IPS DF 6.9 (cell line): ENCODE measurements around the gene NANOS2.
"Not testable (repeated sequence)": the region's sequence is repeated elsewhere in the genome, so short reads cannot be mapped to it uniquely, and the experiment has no call there.

Experiments
- DNase-seq: peaks from one replicate; pipeline ENCODE4 v3.0.0-alpha.2; 2013; ENCODE audit warnings: low read depth, low spot score
- H3K27ac ChIP-seq: one replicate; pipeline ENCODE4 v1.5.1; 2013; ENCODE audit warnings: low read length, control low read depth
- H3K27me3 ChIP-seq: 2 replicates; pipeline ENCODE4 v1.6.1; 2013; ENCODE audit warnings: mild to moderate bottlenecking, low read length; ENCODE audit not compliant: control insufficient read depth, insufficient read depth
- H3K36me3 ChIP-seq: 2 replicates; pipeline ENCODE4 v1.6.1; 2013; ENCODE audit warnings: low read length; ENCODE audit not compliant: control insufficient read depth, insufficient read depth
- H3K4me1 ChIP-seq: 2 replicates; pipeline ENCODE4 v1.6.1; 2013; ENCODE audit warnings: low read length; ENCODE audit not compliant: control insufficient read depth, insufficient read depth
- H3K4me3 ChIP-seq: 2 replicates; pipeline ENCODE4 v1.5.1; 2013; ENCODE audit warnings: mild to moderate bottlenecking, low read length
- H3K9me3 ChIP-seq: 2 replicates; pipeline ENCODE4 v1.6.1; 2013; ENCODE audit warnings: low read length, inconsistent platforms; ENCODE audit not compliant: control insufficient read depth, insufficient read depth
- WGBS: extraction: QIAGEN DNeasy Blood & Tissue Kit; methylation state at CpG from one replicate; pipeline ENCODE4 v1.1.7; 2013; ENCODE audit warnings: mixed read lengths, missing lambda C conversion rate; ENCODE audit not compliant: insufficient read length, insufficient coverage; 5-methylcytosine and 5-hydroxymethylcytosine counted together

NANOS2 gene

DNA sequence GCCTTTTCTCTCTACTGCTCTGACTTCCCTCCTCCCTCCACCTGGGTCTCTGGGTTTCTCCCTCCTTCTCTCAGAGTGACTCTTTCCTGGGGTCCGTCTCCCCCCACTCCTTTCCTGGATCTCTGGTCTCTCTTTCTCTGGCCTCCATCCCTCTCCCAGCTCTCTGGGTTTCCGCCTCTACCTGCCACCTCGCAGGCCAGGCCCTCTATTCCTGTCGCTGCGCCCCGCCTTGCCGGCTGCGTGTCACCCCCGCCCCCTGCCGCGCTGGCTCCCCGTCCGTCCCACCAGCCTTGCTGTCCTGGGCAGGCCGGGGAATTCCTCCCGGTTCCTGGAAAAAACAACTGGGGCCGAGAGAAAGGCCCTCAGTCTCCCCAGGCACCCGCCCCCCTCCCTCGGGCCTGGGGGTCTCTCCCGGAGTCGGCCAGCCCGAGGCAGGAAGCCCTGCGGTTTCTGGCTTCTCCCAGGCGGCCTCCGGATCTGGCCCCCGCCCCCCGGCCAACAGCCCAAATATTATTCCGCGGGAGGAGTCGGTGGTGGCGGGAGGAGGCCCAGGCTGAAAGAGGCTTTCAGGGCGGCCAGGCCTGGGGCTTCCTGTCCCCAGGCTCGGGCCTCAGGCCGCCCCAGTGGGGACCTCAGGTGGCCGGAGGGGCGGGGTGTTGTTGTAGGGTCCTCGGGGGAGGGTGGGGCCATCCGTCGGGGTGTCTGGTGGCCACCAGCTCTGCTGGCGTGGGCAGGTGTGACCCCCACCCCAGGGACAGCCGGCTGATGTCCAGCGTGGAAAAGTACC lies 38.0 kb downstream of the NANOS2 start:
- Histone ChIP-seq H3K36me3 (no peaks in the 10 kb centered on the region; the same call in 1 of the 2 replicates), H3K27me3 (no peaks in the 10 kb centered on the region), H3K4me3 (peak overlapping the region; percentile 26; the same call in 1 of the 2 replicates), H3K9me3 (no peaks in the 10 kb centered on the region), H3K4me1 (peaks cover 3% of the 10 kb centered on the region; the same call in 1 of the 2 replicates), H3K27ac (no peak overlapping the region)
- WGBS, result no CpG with 5 or more reads among the region's 41 CpGs
- DNase-seq, result no peak

GRCh38 chr19:45876161-45876410 lies 38.5 kb downstream of the NANOS2 start:
- Histone ChIP-seq H3K27ac (no peak overlapping the region), H3K27me3 (no peaks in the 10 kb centered on the region), H3K4me1 (0 out of 2 replicates have a peak, but pooled peaks cover 1% of the 10 kb centered on the region), H3K4me3 (no peak overlapping the region; the same call in 1 of the 2 replicates), H3K9me3 (no peaks in the 10 kb centered on the region), H3K36me3 (no peaks in the 10 kb centered on the region; the same call in 1 of the 2 replicates)
- no CpG with 5 or more reads among the region's 4 CpGs for WGBS
- no peak for DNase-seq

DNA sequence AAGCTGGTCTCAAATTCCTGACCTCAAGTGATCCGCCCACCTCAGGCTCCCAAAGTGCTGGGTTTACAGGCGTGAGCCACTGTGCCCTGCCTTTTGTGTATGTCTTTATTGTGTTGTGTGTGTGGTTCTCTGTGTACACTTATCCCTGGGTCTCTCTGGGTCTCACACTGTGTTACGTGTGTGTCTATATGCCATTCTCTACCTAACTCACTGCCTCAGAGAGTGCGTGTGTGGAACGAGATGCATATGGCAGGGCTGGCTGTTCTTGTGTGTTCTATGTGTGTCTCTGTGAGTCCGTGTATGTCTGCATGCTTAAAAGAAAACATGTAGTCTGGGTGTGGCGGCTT lies 40.0 kb downstream of the NANOS2 start:
- WGBS, result no CpG with 5 or more reads among the region's 7 CpGs
- Histone ChIP-seq H3K36me3 (no peaks in the 10 kb centered on the region; the same call in 1 of the 2 replicates), H3K4me1 (0 out of 2 replicates have a peak, but pooled peaks cover 1% of the 10 kb centered on the region), H3K27me3 (no peaks in the 10 kb centered on the region), H3K4me3 (no peak overlapping the region), H3K9me3 (no peaks in the 10 kb centered on the region), H3K27ac (no peak overlapping the region)
- DNase-seq, result no peak

DNA sequence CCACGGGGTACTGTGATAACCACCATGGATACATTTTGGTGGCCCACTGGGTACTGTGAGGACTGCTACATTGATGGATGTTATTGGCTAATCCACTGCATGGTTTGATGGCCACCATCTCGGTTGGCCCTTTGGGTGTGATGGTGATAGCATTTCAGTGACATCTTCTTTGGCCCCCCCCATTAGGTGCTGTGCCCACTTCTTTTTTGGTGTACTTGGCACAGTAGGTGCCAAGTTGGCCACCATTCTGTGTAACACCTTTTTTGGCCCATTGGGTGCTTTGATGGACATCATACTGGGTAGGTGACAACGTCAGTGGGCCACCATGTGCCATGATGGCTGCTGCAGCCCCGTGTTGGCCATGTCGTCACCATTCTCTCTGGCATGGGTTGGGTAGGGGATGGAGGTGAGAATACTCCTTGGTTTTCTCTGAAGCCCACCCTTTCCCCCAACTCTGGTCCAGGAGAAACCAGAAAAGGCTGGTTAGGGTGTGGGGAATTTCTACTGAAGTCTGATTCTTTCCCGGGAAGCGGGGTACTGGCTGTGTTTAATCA lies 41.3 kb downstream of the NANOS2 start:
- Histone ChIP-seq H3K9me3 (no peaks in the 10 kb centered on the region), H3K27me3 (no peaks in the 10 kb centered on the region), H3K4me3 (no peak overlapping the region), H3K27ac (no peak overlapping the region), H3K4me1 (0 out of 2 replicates have a peak, but pooled peaks cover 1% of the 10 kb centered on the region), H3K36me3 (no peaks in the 10 kb centered on the region; the same call in 1 of the 2 replicates)
- WGBS, result no CpG with 5 or more reads among the region's 7 CpGs
- DNase-seq, result no peak

GRCh38 chr19:45872095-45872919 lies 42.3 kb downstream of the NANOS2 start:
- no peak for DNase-seq
- WGBS, result no CpG with 5 or more reads among the region's 34 CpGs
- Histone ChIP-seq H3K36me3 (no peaks in the 10 kb centered on the region; the same call in 1 of the 2 replicates), H3K4me3 (no peak overlapping the region), H3K4me1 (0 out of 2 replicates have a peak, but pooled peaks cover 1% of the 10 kb centered on the region), H3K27ac (no peak overlapping the region), H3K9me3 (no peaks in the 10 kb centered on the region), H3K27me3 (no peaks in the 10 kb centered on the region)

DNA sequence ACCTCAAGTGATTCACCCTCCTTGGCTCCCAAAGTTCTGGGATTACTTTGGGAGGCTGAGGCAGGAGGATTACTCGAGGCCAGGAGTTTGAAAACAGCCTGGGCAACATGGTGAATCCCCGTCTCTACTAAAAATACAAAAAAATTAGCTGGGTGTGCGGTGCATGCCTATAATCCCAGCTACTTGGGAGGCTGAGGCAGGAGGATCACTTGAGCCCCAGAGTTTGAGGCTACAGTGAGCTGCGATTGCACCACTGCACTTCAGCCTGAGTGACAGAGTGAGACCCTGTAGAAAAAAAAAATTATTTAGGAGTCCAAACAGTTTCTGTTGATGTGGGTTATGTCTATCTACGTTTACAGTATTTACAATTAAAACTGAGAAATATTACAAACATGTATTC lies 43.8 kb downstream of the NANOS2 start:
- H3K27ac ChIP-seq, result no peak overlapping the region
- DNase-seq, result no peak
- no peaks in the 10 kb centered on the region for H3K27me3 ChIP-seq

DNA sequence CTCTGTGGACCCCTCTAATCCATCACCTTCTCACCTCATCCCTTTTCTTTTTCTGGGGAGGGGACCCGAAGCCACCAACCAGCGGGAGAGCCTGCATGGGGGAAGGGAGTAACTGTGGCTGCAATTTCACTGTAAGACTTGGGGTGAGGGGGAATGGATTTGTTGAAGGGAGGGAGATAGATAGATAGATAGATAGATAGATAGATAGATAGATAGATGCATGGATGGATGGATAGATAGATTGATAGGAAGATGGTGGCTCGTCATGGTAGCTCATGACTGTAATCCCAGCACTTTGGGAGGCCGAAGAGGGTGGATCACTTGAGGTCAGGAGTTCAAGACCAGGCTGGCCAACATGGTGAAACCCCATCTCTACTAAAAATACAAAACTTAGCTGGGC lies 47.3 kb downstream of the NANOS2 start:
- not testable (repeated sequence) for H3K4me3 ChIP-seq, H3K27ac ChIP-seq, H3K4me1 ChIP-seq, DNase-seq, H3K9me3 ChIP-seq, H3K27me3 ChIP-seq, H3K36me3 ChIP-seq
- WGBS, result no CpG with 5 or more reads among the region's 4 CpGs

More for the DNA sequence above, 43.8 kb downstream of the NANOS2 start:
- no peaks in the 10 kb centered on the region for H3K9me3 ChIP-seq
- 0 out of 2 replicates have a peak, but pooled peaks cover 1% of the 10 kb centered on the region for H3K4me1 ChIP-seq
- no peak overlapping the region for H3K4me3 ChIP-seq
- H3K36me3 ChIP-seq, result no peaks in the 10 kb centered on the region; the same call in 1 of the 2 replicates
- WGBS, result no CpG with 5 or more reads among the region's 5 CpGs

DNA sequence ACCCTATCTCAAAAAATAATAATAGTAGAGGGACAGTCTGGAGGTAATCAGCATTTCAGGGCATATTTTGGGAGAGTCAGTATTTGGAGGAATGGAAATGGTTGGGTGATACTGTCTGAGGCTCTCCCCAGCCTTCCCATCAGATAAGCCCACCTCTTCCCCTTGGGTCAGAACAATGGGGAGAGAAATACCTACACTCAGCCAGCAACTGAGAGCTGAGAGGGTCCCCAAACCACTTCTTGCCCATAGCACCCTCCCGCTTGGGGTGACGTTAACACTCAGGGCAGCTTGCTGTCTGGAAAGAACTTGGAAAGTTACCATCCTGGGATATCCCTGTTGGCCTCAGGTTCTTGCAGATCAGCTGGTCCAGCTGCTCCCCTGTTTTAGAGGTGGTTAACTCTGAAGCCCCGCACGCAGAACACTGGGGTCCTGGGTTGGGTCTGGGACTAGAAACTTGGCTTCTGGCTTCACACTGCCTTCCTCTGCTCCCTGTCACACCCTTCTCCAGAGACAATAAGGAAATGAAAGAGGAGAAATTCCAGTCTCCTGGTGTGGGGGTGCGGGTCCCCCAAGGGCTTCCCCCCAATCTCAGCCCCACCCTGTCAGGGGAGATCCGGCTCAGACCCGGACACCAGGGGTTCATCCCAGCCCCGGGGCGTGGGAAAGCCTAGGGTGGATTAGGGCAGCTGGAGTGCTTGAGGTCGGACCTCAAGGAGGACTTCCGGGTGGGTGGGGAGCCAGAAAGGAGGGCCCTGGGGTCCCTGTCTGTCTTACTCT lies 48.0 kb downstream of the NANOS2 start:
- no peak overlapping the region for H3K4me3 ChIP-seq
- H3K27me3 ChIP-seq, result no peaks in the 10 kb centered on the region
- no peaks in the 10 kb centered on the region for H3K36me3 ChIP-seq
- no peak overlapping the region for H3K27ac ChIP-seq
- no CpG with 5 or more reads among the region's 11 CpGs for WGBS
- no peaks in the 10 kb centered on the region for H3K4me1 ChIP-seq
- H3K9me3 ChIP-seq, result no peaks in the 10 kb centered on the region
- no peak for DNase-seq

DNA sequence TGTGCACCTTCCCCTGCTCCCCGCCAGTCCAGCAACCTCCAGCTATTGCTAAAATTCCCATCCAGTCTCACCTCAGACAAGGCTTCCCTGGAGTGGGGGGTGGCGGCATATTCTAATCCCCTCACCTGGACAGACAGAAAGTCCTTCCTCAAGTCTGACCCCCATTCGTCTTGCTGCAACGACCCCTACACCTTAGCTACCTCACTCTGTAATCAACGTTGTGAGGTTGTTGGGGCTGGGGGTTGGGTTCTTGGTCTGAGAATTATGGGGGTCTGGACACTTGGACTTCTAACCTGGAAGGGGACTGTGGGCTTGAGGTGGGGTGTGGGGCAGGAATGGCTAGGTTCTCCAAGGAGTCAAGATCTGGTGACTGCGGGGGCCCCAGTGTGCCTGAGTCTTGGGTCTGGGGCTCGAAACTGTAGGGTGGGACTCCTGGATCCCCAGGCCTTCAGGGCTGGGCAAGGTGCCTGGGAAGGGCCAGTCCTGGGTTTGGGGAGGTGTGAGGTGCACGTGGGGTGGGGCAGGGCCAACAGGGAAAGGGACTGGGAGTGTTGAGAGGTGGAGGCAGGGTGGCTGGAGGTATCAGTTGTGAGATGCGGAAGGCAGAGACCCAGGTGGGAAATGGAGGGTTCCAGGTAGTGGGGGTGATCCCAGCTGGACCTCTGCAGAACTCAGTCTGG lies 49.2 kb downstream of the NANOS2 start:
- H3K36me3 ChIP-seq, result no peaks in the 10 kb centered on the region
- no peaks in the 10 kb centered on the region for H3K9me3 ChIP-seq
- H3K27ac ChIP-seq, result no peak overlapping the region
- no CpG with 5 or more reads among the region's 9 CpGs for WGBS
- no peak for DNase-seq
- peak overlapping the region; percentile 78; the same call in 1 of the 2 replicates for H3K4me3 ChIP-seq
- H3K27me3 ChIP-seq, result no peaks in the 10 kb centered on the region
- no peaks in the 10 kb centered on the region for H3K4me1 ChIP-seq
